Mesothelial cell of epicardium (in vitro differentiated cells): ENCODE results near the gene PLXDC2. TPM values are rescaled to one million over a fixed set of nuclear protein-coding genes. Genes with fewer than 3 reads are reported as not detected.

Source experiments
- DNase-seq, 2 experiments: peaks; one replicate each; pipeline ENCODE4 v3.0.0; 2021; ENCODE audit warnings: low spot score in 2 of 2; ENCODE audit not compliant: unreplicated experiment in 2 of 2
- H3K27ac Mint-ChIP-seq: 2 replicates; pipeline ENCODE4 v1.8.0; 2021; ENCODE audit warnings: mixed read lengths
- H3K27me3 Mint-ChIP-seq: 2 replicates; pipeline ENCODE4 v1.8.0; 2021; ENCODE audit warnings: low read depth, mixed read lengths
- H3K36me3 Mint-ChIP-seq: 2 replicates; pipeline ENCODE4 v1.8.0; 2021; ENCODE audit warnings: mixed read lengths
- H3K4me1 Mint-ChIP-seq: 2 replicates; pipeline ENCODE4 v1.8.0; 2021; ENCODE audit warnings: mixed read lengths
- H3K4me3 Mint-ChIP-seq: 2 replicates; pipeline ENCODE4 v1.8.0; 2021; ENCODE audit warnings: mild to moderate bottlenecking, moderate library complexity, mixed read lengths
- H3K9me3 Mint-ChIP-seq: 2 replicates; pipeline ENCODE4 v1.8.0; 2021; ENCODE audit warnings: mixed read lengths
- total RNA-seq: library from RNA; stranded (reverse); gene quantifications from 3 replicates; pipeline ENCODE4 v1.2.1, GENCODE V29; 2021
- TF ChIP-seq, protein P1 (sequence below): fragments of 200-600 bp; sonication (generic); IDR thresholded peaks from one replicate; pipeline ENCODE4 v1.5.0; 2021; ENCODE audit warnings: antibody characterized with exemption; ENCODE audit not compliant: unreplicated experiment

The PLXDC2 gene
- total RNA-seq, 1 donor from 2014 or later: 60.0 TPM

DNA sequence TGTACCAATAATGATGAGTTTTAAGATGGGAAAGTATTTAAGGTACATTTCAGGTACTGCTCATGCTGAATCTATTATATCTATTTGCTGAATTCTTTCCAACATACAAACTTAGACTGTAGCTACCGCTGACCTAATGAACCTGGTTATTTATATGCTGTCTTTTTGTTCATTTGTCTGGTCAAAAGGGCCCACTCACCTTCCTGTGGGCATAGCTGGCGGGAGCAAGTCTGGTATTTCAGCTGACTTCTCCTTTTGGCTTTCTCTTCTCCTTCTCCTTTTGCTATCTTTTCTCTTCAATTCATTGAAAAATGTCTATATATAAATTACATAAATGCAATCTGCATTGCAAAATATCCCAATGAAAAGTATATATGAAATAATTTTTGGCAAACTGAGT is 9.5 kb downstream of the PLXDC2 start:
- no peak overlapping the region for H3K4me3 Mint-ChIP-seq
- H3K4me1 Mint-ChIP-seq: peaks cover 63% of the 10 kb centered on the region
- DNase-seq: no peak
- H3K27ac Mint-ChIP-seq: peak overlapping the region; percentile 45
- H3K9me3 Mint-ChIP-seq: peaks cover 4% of the 10 kb centered on the region
- H3K27me3 Mint-ChIP-seq: no peaks in the 10 kb centered on the region
- TF ChIP-seq, protein P1, sequence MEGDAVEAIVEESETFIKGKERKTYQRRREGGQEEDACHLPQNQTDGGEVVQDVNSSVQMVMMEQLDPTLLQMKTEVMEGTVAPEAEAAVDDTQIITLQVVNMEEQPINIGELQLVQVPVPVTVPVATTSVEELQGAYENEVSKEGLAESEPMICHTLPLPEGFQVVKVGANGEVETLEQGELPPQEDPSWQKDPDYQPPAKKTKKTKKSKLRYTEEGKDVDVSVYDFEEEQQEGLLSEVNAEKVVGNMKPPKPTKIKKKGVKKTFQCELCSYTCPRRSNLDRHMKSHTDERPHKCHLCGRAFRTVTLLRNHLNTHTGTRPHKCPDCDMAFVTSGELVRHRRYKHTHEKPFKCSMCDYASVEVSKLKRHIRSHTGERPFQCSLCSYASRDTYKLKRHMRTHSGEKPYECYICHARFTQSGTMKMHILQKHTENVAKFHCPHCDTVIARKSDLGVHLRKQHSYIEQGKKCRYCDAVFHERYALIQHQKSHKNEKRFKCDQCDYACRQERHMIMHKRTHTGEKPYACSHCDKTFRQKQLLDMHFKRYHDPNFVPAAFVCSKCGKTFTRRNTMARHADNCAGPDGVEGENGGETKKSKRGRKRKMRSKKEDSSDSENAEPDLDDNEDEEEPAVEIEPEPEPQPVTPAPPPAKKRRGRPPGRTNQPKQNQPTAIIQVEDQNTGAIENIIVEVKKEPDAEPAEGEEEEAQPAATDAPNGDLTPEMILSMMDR: no peak
- H3K36me3 Mint-ChIP-seq: peaks cover 9% of the 10 kb centered on the region

GRCh38 chr10:19826712-19827111 is 10.5 kb downstream of the PLXDC2 start:
- Mint-ChIP-seq H3K27me3 (no peaks in the 10 kb centered on the region), H3K4me3 (no peak overlapping the region), H3K4me1 (peaks cover 58% of the 10 kb centered on the region), H3K9me3 (peaks cover 7% of the 10 kb centered on the region), H3K36me3 (peaks cover 11% of the 10 kb centered on the region), H3K27ac (peak overlapping the region; percentile 76)
- no peak for DNase-seq
- TF ChIP-seq, protein P1: no peak

DNA sequence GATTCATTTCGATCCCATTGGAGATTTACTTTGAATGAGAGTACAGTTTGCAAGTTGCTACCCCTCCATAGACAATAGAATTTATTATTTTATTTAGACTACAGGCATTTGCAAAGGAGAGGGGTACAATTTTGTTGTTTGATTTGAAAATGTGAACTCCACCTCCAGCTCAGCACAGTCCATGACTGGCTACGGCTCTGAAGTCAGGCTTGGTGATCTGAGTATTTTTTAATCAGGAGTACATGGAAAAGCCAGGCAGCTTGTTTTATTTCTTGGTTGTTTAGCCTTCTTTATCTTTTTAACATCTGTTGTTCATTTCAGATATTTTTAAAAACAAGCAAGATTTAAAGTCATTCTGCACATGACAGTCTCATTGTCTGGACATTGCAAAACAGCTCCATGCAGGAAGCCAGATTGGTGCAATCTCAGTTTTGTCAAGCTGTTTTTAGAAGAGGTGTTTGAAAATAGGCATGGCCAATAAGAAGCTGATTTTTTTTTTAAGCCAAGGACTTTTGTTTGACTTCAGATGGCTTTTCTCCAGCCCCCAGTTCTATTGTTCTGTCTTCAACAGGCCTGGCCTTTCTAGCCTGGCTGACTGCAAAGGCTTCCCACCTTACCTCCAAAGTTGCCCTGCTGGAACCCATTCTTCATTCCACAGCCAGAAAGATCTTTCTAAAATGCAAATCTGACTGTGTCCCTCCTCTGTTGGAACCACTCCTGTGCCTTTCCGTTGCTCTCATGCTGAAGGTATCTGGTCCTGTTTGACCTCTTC is 12.2 kb downstream of the PLXDC2 start:
- H3K4me1 Mint-ChIP-seq: peaks cover 70% of the 10 kb centered on the region
- H3K27ac Mint-ChIP-seq: peak overlapping the region; percentile 76

DNA sequence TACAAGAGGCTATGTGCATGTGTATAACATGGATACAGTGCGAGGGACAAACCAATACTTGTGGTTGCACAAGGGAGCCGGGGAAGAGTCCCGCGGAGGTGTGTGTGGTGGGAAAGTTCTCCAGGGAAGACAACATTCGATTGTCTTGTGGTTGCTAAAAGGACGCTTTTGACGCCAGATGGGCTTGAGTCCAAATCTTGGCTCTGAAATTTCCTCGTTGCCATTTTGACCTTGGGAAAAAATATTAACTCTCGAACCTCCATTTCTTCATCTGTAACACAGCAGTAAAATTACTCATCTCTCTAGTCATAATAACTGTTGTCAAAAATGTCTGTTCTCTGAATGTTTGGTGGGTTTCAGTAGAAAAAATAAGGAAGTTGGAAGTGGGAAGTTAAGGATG is 16.5 kb downstream of the PLXDC2 start:
- H3K4me1 Mint-ChIP-seq: peaks cover 71% of the 10 kb centered on the region
- no peaks in the 10 kb centered on the region for H3K27me3 Mint-ChIP-seq
- peaks cover 9% of the 10 kb centered on the region for H3K9me3 Mint-ChIP-seq
- TF ChIP-seq, protein P1: no peak
- H3K27ac Mint-ChIP-seq: peak overlapping the region; percentile 96
- no peak for DNase-seq
- peak overlapping the region; percentile 13 for H3K4me3 Mint-ChIP-seq
- H3K36me3 Mint-ChIP-seq: peaks cover 13% of the 10 kb centered on the region

More for the DNA sequence above, 12.2 kb downstream of the PLXDC2 start:
- TF ChIP-seq, protein P1: no peak
- Mint-ChIP-seq H3K4me3 (no peak overlapping the region), H3K27me3 (no peaks in the 10 kb centered on the region), H3K9me3 (peaks cover 9% of the 10 kb centered on the region), H3K36me3 (peaks cover 13% of the 10 kb centered on the region)
- no peak for DNase-seq

DNA sequence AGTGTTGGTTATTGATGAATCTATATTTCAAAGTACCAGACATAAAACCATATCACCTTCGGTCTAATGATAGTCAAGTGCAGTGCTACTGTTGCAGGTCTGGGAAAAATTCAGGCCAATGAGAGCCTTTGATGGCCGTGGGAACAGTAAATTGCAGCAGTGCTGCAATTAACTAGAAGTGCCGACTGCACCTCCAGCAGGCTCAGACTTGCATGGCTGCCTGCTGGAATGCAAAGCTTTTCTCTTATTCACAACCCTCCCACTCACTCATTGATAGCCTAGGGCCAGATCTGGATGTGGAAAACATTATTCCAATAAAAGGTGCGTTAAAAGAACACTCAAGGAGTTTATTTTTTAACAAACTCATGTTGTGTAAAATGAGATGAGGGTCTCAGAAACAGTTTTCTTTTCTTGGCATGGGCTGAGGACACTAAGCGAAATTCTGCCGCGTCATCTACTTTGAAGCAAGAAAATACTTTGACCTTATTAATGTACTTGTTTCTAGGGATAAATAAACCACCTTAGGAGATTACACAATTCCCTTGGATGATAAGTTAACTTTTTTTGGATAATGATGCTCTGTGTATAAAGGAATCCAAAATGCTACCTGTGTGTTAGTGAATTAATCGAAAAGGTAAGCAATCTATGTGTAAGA is 17.1 kb downstream of the PLXDC2 start:
- Mint-ChIP-seq H3K36me3 (peaks cover 13% of the 10 kb centered on the region), H3K27ac (peak overlapping the region; percentile 96), H3K27me3 (no peaks in the 10 kb centered on the region), H3K4me3 (no peak overlapping the region), H3K4me1 (peaks cover 65% of the 10 kb centered on the region), H3K9me3 (peaks cover 9% of the 10 kb centered on the region)
- TF ChIP-seq, protein P1: no peak
- no peak for DNase-seq
